ENCODE data around the gene MED16.

MED16 gene

DNA sequence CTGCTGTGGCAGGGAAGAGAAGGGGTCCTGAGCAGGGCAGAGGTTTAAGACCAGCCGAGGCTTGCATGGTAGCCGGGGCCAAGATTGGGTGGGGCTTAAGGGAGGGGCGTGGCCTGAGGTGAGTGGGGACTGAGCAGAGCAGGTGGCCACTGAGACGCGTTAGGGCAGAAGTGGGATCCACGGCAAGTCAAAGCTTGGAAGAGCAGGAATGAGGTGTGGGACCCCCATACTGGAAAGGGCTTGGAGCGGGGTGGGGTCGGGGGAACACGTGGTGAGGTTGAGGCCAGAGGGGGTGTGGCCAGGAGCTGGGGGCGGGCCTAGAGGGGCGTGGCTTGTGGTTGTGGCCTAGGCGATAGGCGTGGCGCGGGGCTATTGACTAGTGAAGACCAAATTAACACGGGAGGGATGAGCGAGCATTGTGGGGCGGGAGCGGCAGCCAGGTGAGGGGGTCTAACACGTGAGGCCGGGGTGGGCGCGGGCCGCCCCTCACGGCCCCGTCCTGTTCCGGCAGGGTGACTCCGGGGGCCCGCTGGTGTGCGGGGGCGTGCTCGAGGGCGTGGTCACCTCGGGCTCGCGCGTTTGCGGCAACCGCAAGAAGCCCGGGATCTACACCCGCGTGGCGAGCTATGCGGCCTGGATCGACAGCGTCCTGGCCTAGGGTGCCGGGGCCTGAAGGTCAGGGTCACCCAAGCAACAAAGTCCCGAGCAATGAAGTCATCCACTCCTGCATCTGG is 30.2 kb downstream of the MED16 start:
- Histone ChIP-seq H3K27me3 (ENCODE audit: insufficient read depth, low read depth, severe bottlenecking) (no peaks in the 10 kb centered on the region), H3K36me3 (peaks cover 12% of the 10 kb centered on the region), H3K4me3 (ENCODE audit: low read depth, low read length) (no peak overlapping the region), H3K27ac (no peak overlapping the region), H3K9me3 (ENCODE audit: severe bottlenecking) (no peaks in the 10 kb centered on the region)
- peak; percentile 46 for DNase-seq
- TF ChIP-seq, protein P1, sequence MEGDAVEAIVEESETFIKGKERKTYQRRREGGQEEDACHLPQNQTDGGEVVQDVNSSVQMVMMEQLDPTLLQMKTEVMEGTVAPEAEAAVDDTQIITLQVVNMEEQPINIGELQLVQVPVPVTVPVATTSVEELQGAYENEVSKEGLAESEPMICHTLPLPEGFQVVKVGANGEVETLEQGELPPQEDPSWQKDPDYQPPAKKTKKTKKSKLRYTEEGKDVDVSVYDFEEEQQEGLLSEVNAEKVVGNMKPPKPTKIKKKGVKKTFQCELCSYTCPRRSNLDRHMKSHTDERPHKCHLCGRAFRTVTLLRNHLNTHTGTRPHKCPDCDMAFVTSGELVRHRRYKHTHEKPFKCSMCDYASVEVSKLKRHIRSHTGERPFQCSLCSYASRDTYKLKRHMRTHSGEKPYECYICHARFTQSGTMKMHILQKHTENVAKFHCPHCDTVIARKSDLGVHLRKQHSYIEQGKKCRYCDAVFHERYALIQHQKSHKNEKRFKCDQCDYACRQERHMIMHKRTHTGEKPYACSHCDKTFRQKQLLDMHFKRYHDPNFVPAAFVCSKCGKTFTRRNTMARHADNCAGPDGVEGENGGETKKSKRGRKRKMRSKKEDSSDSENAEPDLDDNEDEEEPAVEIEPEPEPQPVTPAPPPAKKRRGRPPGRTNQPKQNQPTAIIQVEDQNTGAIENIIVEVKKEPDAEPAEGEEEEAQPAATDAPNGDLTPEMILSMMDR (IDR thresholded peaks at IDR 0.05; ENCODE audit: low read depth, low read length) = no peak

GRCh38 chr19:861756-862580 is 31.0 kb downstream of the MED16 start:
- DNase-seq = peak; percentile 47
- H3K27me3 ChIP-seq (ENCODE audit: insufficient read depth, low read depth, severe bottlenecking) = no peaks in the 10 kb centered on the region
- H3K36me3 ChIP-seq = peaks cover 7% of the 10 kb centered on the region
- TF ChIP-seq, protein P1 (IDR thresholded peaks at IDR 0.05; ENCODE audit: low read depth, low read length) = no peak
- no peak overlapping the region for H3K4me3 ChIP-seq (ENCODE audit: low read depth, low read length)
- no peak overlapping the region for H3K27ac ChIP-seq
- H3K9me3 ChIP-seq (ENCODE audit: severe bottlenecking) = no peaks in the 10 kb centered on the region

- no peaks in the 10 kb centered on the region for H3K27me3 ChIP-seq (ENCODE audit: insufficient read depth, low read depth, severe bottlenecking)
- peaks cover 7% of the 10 kb centered on the region for H3K36me3 ChIP-seq
- H3K4me3 ChIP-seq (ENCODE audit: low read depth, low read length) = no peak overlapping the region
- no peak overlapping the region for H3K27ac ChIP-seq
- TF ChIP-seq, protein P1 (IDR thresholded peaks at IDR 0.05; ENCODE audit: low read depth, low read length) = no peak
- no peaks in the 10 kb centered on the region for H3K9me3 ChIP-seq (ENCODE audit: severe bottlenecking)
- no peak for DNase-seq
Observed at GRCh38 chr19:861141-861755, 31.7 kb downstream of the MED16 start.

- TF ChIP-seq, protein P1 (IDR thresholded peaks at IDR 0.05; ENCODE audit: low read depth, low read length) = no peak
- no peaks in the 10 kb centered on the region for H3K27me3 ChIP-seq (ENCODE audit: insufficient read depth, low read depth, severe bottlenecking)
- no peaks in the 10 kb centered on the region for H3K9me3 ChIP-seq (ENCODE audit: severe bottlenecking)
- H3K27ac ChIP-seq = peak within 1 kb of the TSS; percentile 66
- H3K36me3 ChIP-seq = no peaks in the 10 kb centered on the region; the same call in 1 of the 2 replicates
- peak within 1 kb of the TSS; percentile 53 for H3K4me3 ChIP-seq (ENCODE audit: low read depth, low read length)
- no peak for DNase-seq
Observed at GRCh38 chr19:858868-859843, 33.8 kb downstream of the MED16 start, which contains the start of gene CFD. CFD (plus strand) TSS chr19:859664; CDS start chr19:859690, 26 bp downstream.

GRCh38 chr19:858284-858683 is 34.7 kb downstream of the MED16 start:
- Histone ChIP-seq H3K36me3 (no peaks in the 10 kb centered on the region; the same call in 1 of the 2 replicates), H3K27ac (no peak overlapping the region), H3K27me3 (ENCODE audit: insufficient read depth, low read depth, severe bottlenecking) (no peaks in the 10 kb centered on the region), H3K9me3 (ENCODE audit: severe bottlenecking) (no peaks in the 10 kb centered on the region), H3K4me3 (ENCODE audit: low read depth, low read length) (no peak overlapping the region)
- DNase-seq = no peak
- TF ChIP-seq, protein P1 (IDR thresholded peaks at IDR 0.05; ENCODE audit: low read depth, low read length) = no peak

All from WERI-Rb-1 (cell line).